Fibroblast of pulmonary artery (primary cell): Measurements from ENCODE around the gene COL6A1.
A peak's percentile ranks its signal among the peaks of the same experiment; 100 is the strongest.
"Not testable (repeated sequence)": the region's sequence is repeated elsewhere in the genome, so short reads cannot be mapped to it uniquely, and the experiment has no call there.

ENCODE experiments used
- DNase-seq: peaks from one replicate; pipeline ENCODE4 v3.0.0-alpha.2; 2010; ENCODE audit warnings: low read depth
- H3K4me3 ChIP-seq: replicated peaks from 2 replicates; pipeline ENCODE4 v1.5.1; 2011; ENCODE audit warnings: low read depth, mild to moderate bottlenecking, control low read depth, low read length, moderate library complexity
- TF ChIP-seq, protein P1 (sequence below): IDR thresholded peaks from 2 replicates; pipeline ENCODE4 v1.5.1; 2011; ENCODE audit warnings: mild to moderate bottlenecking, control low read depth, low read length, inconsistent platforms; ENCODE audit errors: missing control alignments

The COL6A1 gene

DNA sequence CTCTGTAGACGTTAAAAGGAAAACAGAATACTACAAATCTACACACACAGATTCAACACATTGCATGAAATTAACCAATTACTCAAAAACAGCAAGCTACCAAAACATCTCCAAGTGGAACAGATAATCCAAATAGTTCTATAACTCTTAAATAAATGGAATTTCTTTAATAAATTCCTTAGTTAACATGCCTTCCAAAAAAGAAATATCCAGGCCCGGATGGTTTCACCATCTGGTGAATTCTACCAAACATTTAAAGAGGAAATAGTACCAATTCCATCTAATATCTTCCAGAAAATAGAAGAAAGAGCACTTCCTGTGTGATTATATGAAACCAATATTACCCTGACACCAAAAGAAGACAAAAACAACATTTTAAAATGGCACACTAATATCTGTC, 63.6 kb downstream of the COL6A1 start:
- H3K4me3 ChIP-seq: no peak overlapping the region
- TF ChIP-seq, protein P1, sequence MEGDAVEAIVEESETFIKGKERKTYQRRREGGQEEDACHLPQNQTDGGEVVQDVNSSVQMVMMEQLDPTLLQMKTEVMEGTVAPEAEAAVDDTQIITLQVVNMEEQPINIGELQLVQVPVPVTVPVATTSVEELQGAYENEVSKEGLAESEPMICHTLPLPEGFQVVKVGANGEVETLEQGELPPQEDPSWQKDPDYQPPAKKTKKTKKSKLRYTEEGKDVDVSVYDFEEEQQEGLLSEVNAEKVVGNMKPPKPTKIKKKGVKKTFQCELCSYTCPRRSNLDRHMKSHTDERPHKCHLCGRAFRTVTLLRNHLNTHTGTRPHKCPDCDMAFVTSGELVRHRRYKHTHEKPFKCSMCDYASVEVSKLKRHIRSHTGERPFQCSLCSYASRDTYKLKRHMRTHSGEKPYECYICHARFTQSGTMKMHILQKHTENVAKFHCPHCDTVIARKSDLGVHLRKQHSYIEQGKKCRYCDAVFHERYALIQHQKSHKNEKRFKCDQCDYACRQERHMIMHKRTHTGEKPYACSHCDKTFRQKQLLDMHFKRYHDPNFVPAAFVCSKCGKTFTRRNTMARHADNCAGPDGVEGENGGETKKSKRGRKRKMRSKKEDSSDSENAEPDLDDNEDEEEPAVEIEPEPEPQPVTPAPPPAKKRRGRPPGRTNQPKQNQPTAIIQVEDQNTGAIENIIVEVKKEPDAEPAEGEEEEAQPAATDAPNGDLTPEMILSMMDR: no peak
- DNase-seq: no peak

DNA sequence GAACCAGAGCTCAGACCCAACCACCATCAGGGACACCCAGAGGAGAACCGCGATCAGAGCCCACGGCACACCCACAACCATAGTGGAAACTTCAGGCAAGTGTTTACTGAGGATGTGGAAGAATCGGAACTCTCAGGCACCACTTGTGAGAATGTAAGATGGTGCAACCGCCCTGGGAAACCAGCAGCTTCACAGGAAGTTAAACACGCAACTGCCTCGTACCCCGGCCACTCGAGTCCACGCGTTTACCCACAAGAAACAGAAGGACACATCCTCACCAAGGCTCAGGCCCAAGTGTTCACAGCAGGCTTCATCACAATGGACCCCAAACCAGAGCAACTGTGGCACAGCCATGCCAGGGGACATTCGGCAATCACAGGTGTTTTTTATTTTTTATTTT, 64.9 kb downstream of the COL6A1 start:
- TF ChIP-seq, protein P1: no peak
- DNase-seq: no peak
- H3K4me3 ChIP-seq: no peak overlapping the region

DNA sequence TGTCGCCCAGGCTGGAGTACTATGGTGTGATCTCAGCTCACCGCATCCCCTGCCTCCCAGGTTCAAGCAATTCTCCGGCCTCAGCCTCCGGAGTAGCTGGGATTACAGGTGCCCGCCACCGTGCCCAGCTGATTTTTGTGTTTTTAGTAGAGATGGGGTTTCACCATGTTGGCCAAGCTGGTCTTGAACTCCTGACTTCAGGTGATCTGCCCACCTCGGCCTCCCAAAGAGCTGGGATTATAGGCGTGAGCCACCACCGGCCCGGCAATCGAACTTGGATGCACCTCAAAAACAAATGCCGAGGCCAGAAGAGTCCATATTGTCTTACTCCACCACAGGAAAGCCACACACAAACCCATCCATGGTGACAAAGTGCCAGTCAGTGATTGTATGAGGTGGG, 65.3 kb downstream of the COL6A1 start:
- H3K4me3 ChIP-seq, DNase-seq: not testable (repeated sequence)

DNA sequence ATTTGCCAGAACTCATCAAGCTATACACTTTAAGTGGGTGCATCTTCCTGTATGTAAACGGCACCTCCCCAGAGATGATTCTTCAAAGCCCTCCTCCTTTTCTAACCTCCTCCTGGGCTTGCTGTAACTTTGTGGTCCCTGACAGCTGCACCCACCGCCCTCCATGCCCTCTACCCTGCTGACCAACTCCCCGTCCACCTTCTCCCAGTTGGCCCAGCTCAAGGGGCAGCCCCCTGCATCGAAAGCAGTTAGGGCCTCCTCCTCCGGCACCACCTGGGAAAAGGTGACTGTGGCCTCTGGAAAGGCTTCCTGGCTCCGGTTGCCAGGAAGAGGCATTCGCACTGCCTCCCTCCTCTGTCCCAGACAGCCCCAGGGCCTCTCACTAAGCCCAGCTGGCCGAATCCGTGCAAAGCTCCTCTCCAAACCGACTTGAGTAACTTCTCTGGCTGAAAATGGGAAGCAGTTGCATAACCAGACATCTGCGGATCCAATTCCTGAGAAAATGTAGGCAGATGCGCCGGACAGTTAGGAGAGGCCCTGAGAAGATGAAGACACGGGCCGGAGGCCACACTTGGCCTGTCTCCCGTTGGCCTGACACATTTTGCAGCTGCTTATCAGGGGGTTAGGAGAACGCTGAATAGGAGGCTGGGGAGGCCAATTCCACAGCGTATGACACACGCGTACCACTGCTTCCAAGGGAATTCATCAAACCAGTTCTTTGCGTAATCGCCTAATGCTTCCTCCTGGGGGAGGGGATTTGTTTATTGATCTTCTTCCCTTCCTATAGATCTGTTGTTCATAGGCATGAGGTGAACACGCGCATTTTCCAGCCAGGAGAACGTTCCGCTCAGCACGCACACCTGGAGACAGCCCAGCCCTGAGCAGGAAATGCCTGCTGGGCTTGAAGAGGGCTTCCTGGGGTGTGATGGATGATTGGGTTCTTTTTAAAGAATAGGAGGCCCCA, 67.6 kb downstream of the COL6A1 start:
- TF ChIP-seq, protein P1: no peak
- H3K4me3 ChIP-seq: no peak overlapping the region
- DNase-seq: peak; percentile 100

DNA sequence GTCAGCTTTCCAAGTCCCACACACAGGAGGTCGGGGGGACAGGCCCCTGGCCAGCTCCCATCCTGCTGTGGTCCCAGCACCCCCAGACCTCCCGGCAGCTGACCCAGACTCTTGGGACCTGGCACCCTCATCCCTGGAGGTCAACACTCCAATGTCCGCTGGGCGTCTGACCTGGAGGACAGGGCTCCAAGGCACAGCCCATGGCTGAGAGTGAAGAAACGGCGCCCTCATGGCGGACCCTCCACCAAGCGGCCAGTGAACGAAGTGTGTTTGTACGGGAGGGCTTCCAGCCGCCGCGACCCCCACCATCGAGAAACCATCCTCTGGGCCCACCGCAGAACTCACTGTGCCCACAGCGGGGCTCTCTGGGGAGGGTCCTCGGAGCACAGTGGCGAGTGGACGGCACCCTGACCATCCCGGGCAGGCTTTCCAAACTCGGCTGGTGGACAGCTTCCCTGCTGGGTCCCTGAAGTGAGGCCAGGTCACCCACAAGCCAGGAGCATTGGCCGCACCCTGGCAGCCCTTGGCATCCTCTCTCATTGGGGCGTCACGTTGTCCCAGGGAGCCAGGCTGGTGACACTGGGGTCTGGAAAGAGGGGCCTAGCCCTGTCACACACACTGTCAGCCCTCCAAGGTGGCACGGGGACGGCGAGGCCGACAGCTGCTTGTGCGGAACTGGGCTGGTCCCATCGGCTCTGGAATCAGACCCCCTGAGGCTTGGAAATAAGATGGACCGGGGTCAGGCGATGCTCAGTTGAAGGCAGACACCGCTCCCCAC, 68.5 kb downstream of the COL6A1 start:
- no peak overlapping the region for H3K4me3 ChIP-seq
- no peak for DNase-seq
- TF ChIP-seq, protein P1: no peak

DNA sequence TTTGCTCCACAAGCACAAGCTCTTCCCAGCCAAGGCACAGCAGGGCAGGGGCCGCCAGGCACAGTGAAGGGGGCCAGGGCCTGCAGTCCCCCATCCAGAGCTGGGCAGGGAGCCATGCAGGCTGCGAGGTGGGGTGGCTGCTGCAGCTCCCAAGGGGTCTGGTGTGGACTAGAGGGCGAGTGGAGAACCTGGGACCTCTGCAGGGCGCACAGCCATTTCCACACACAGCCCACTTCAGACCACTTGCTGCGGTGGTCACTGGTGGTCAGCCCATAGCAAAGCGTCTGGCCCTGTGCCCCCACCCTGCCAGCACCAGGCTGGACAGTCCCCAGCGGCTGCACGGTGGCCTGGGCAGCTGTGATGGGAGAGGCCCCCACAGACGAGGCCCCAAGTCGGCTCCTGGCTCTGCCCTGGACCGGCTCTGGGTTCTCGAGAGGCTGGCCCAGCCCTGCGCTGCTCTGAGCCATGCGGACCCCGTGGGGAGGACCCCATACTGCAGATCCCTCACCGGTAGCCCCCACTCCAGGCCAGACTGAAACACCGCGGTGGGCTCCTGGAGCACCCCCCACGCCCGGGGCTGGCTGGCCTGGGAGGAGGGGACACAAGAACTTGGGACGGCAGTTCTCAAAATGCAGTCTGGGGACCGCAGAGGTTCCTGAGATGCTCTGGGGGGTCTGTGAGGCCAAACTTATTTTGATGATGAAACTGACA, 69.3 kb downstream of the COL6A1 start:
- DNase-seq: no peak
- H3K4me3 ChIP-seq: no peak overlapping the region
- TF ChIP-seq, protein P1: no peak

DNA sequence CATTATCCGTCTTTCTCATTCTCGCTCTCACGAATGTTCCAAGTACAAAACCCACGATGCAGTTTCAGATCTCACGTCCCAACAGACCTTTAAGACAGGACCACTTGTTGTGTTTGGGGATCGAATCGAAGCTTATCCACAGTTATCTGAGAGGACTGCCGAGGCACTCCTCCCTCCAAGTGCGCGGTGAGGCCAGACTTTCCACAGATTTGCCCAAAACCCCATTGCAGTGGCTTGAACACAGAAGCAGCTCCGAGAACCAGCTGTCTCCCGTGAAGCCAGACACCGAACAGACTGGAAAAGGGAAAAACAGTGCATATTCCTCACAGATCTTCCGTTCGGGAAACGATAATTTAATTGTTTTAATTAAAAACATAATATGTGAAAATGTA, 69.8 kb downstream of the COL6A1 start:
- H3K4me3 ChIP-seq: no peak overlapping the region
- DNase-seq: no peak
- TF ChIP-seq, protein P1: no peak
